ENCODE results near the gene NOC2L. TPM values are rescaled to one million over a fixed set of nuclear protein-coding genes. Genes with fewer than 3 reads are reported as not detected.
A peak's percentile ranks its signal among the peaks of the same experiment; 100 is the strongest.

The NOC2L gene
- polyA plus RNA-seq, 1 donor (not counting 4 experiments of a cell fraction or from before 2014, with no cell fraction given) = 51.8 TPM

- Histone ChIP-seq H3K27me3 (ENCODE audit: control insufficient read depth, extremely low read depth, insufficient read depth, low read length) (peaks cover 63% of the 10 kb centered on the region), H4K20me1 (ENCODE audit: control insufficient read depth, extremely low read depth, insufficient read depth, low read length) (no peaks in the 10 kb centered on the region), H3K9ac (ENCODE audit: control insufficient read depth, extremely low read depth, insufficient read depth, low read length) (peak overlapping the region; percentile 4), H3K4me1 (ENCODE audit: control insufficient read depth, extremely low read depth, insufficient read depth, low read length) (peaks cover 11% of the 10 kb centered on the region), H3K36me3 (ENCODE audit: control insufficient read depth in 2 of 2, extremely low read depth in 1 of 2, insufficient read depth in 2 of 2, low read length in 2 of 2) (peaks cover 6 to 7% of the 10 kb centered on the region in 2 experiments), H3K4me3 (ENCODE audit: control insufficient read depth in 2 of 3, extremely low read depth in 1 of 3, insufficient read depth in 2 of 3, low read depth in 1 of 3, low read length in 3 of 3) (peak overlapping the region in 2 of 3 experiments; percentile 32 to 64), H3K9me1 (ENCODE audit: control insufficient read depth, extremely low read depth, insufficient read depth, low read length) (no peaks in the 10 kb centered on the region), H2AFZ (ENCODE audit: control insufficient read depth, low read length) (no peak overlapping the region), H3K9me3 (ENCODE audit: control insufficient read depth, low read depth, low read length) (no peaks in the 10 kb centered on the region), H3K79me2 (ENCODE audit: control insufficient read depth, insufficient read depth, low read length) (no peaks in the 10 kb centered on the region), H3K4me2 (ENCODE audit: control insufficient read depth, extremely low read depth, insufficient read depth, low read depth, low read length) (peak overlapping the region; percentile 69), H3K27ac (ENCODE audit: control insufficient read depth, insufficient read depth, low read length) (no peak overlapping the region)
- FAIRE-seq = no peak
- dilution Hi-C loops (cut with MboI; ENCODE audit: extremely low pct_ligation_motif_present, low sequenced_read_pairs) = no loop called here
- TF ChIP-seq, protein P1, sequence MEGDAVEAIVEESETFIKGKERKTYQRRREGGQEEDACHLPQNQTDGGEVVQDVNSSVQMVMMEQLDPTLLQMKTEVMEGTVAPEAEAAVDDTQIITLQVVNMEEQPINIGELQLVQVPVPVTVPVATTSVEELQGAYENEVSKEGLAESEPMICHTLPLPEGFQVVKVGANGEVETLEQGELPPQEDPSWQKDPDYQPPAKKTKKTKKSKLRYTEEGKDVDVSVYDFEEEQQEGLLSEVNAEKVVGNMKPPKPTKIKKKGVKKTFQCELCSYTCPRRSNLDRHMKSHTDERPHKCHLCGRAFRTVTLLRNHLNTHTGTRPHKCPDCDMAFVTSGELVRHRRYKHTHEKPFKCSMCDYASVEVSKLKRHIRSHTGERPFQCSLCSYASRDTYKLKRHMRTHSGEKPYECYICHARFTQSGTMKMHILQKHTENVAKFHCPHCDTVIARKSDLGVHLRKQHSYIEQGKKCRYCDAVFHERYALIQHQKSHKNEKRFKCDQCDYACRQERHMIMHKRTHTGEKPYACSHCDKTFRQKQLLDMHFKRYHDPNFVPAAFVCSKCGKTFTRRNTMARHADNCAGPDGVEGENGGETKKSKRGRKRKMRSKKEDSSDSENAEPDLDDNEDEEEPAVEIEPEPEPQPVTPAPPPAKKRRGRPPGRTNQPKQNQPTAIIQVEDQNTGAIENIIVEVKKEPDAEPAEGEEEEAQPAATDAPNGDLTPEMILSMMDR (optimal IDR thresholded peaks at IDR 0.05 in 1 of 3, IDR thresholded peaks at IDR 0.05 in 1 of 3, conservative IDR thresholded peaks at IDR 0.05 in 1 of 3; ENCODE audit: extremely low read depth in 1 of 3, insufficient read depth in 2 of 3, low read length in 3 of 3) = no peak
- TF ChIP-seq EZH2 (IDR thresholded peaks at IDR 0.05; ENCODE audit: low read length) = peak; percentile 97
- DNase-seq (ENCODE audit: low read depth, low spot score) = no peak
Measured at GRCh38 chr1:941015-941587, 18.0 kb downstream of the NOC2L start.

GRCh38 chr1:940107-941014 lies 18.7 kb downstream of the NOC2L start:
- dilution Hi-C loops (cut with MboI; ENCODE audit: extremely low pct_ligation_motif_present, low sequenced_read_pairs) = no loop called here
- Histone ChIP-seq H3K4me3 (ENCODE audit: control insufficient read depth in 2 of 3, extremely low read depth in 1 of 3, insufficient read depth in 2 of 3, low read depth in 1 of 3, low read length in 3 of 3) (peak overlapping the region; percentile 6 to 64 (median 14)), H3K9me1 (ENCODE audit: control insufficient read depth, extremely low read depth, insufficient read depth, low read length) (no peaks in the 10 kb centered on the region), H3K27ac (ENCODE audit: control insufficient read depth, insufficient read depth, low read length) (no peak overlapping the region), H3K27me3 (ENCODE audit: control insufficient read depth, extremely low read depth, insufficient read depth, low read length) (peaks cover 70% of the 10 kb centered on the region), H3K9me3 (ENCODE audit: control insufficient read depth, low read depth, low read length) (no peaks in the 10 kb centered on the region), H3K36me3 (ENCODE audit: control insufficient read depth in 2 of 2, extremely low read depth in 1 of 2, insufficient read depth in 2 of 2, low read length in 2 of 2) (peaks cover 2% of the 10 kb centered on the region in 2 experiments), H3K4me1 (ENCODE audit: control insufficient read depth, extremely low read depth, insufficient read depth, low read length) (peaks cover 11% of the 10 kb centered on the region), H2AFZ (ENCODE audit: control insufficient read depth, low read length) (no peak overlapping the region), H3K9ac (ENCODE audit: control insufficient read depth, extremely low read depth, insufficient read depth, low read length) (no peak overlapping the region), H3K79me2 (ENCODE audit: control insufficient read depth, insufficient read depth, low read length) (no peaks in the 10 kb centered on the region), H3K4me2 (ENCODE audit: control insufficient read depth, extremely low read depth, insufficient read depth, low read depth, low read length) (peak overlapping the region; percentile 69), H4K20me1 (ENCODE audit: control insufficient read depth, extremely low read depth, insufficient read depth, low read length) (no peaks in the 10 kb centered on the region)
- no peak for DNase-seq (ENCODE audit: low read depth, low spot score)
- FAIRE-seq = no peak
- TF ChIP-seq, protein P1 (optimal IDR thresholded peaks at IDR 0.05 in 1 of 3, IDR thresholded peaks at IDR 0.05 in 1 of 3, conservative IDR thresholded peaks at IDR 0.05 in 1 of 3; ENCODE audit: extremely low read depth in 1 of 3, insufficient read depth in 2 of 3, low read length in 3 of 3) = no peak
- peak; percentile 100 for TF ChIP-seq EZH2 (IDR thresholded peaks at IDR 0.05; ENCODE audit: low read length)

All from keratinocyte (primary cell).